Measurements from ENCODE around the gene ZNF678.
"Not testable (repeated sequence)": the region's sequence is repeated elsewhere in the genome, so short reads cannot be mapped to it uniquely, and the experiment has no call there.

The ZNF678 gene

GRCh38 chr1:227563324-227564201 is at the start of gene ZNF678:
TSS of gene ZNF678 (plus strand) at chr1:227563556. CDS start at chr1:227650992, 87,436 bp downstream.
- DNase-seq: peak; percentile 61 to 71 (median 64)

GRCh38 chr1:227518876-227519275 is 44.5 kb upstream of the ZNF678 start:
- no peak for DNase-seq

GRCh38 chr1:227521782-227522181 is 41.6 kb upstream of the ZNF678 start:
- DNase-seq: no peak

GRCh38 chr1:227526524-227526923 is 36.8 kb upstream of the ZNF678 start:
- DNase-seq: no peak

GRCh38 chr1:227532019-227532619 is 31.2 kb upstream of the ZNF678 start:
- no peak for DNase-seq

GRCh38 chr1:227540170-227541098 is 22.9 kb upstream of the ZNF678 start:
- DNase-seq: no peak

GRCh38 chr1:227541129-227541528 is 22.2 kb upstream of the ZNF678 start:
- DNase-seq: no peak

GRCh38 chr1:227541796-227542152 is 21.6 kb upstream of the ZNF678 start:
- no peak for DNase-seq

- peak; percentile 72 to 88 (median 80) for DNase-seq
These were observed 20.9 kb upstream of the ZNF678 start for GRCh38 chr1:227542153-227543120.

GRCh38 chr1:227543283-227544066 is 19.9 kb upstream of the ZNF678 start:
- no peak for DNase-seq

GRCh38 chr1:227544067-227545050 is 19.0 kb upstream of the ZNF678 start:
- no peak for DNase-seq

- DNase-seq: no peak
These were observed 18.0 kb upstream of the ZNF678 start for GRCh38 chr1:227545361-227545760.

GRCh38 chr1:227546059-227546458 is 17.3 kb upstream of the ZNF678 start:
- DNase-seq: no peak

GRCh38 chr1:227546598-227547309 is 16.6 kb upstream of the ZNF678 start:
- no peak for DNase-seq

- no peak for DNase-seq
These were observed 15.8 kb upstream of the ZNF678 start for GRCh38 chr1:227547310-227548118.

- no peak for DNase-seq
These were observed 15.3 kb upstream of the ZNF678 start for GRCh38 chr1:227548119-227548397.

- no peak for DNase-seq
These were observed 14.9 kb upstream of the ZNF678 start for GRCh38 chr1:227548448-227548847.

GRCh38 chr1:227549892-227550291 is 13.5 kb upstream of the ZNF678 start:
- DNase-seq: no peak

- not testable (repeated sequence) for DNase-seq
These were observed 11.5 kb upstream of the ZNF678 start for GRCh38 chr1:227551881-227552280.

Data from activated naive CD4-positive, alpha-beta T cell (primary cell).